G401.6 (cell line): ENCODE measurements around the gene CALML4.
"Not testable (repeated sequence)": the region's sequence is repeated elsewhere in the genome, so short reads cannot be mapped to it uniquely, and the experiment has no call there.

Experiments used
- FAIRE-seq: peaks from 2 replicates; lab custom pipeline; 2012; peaks lifted over from hg19 to GRCh38; lab: Jason Lieb, UNC

Gene CALML4

GRCh38 chr15:68224546-68225250, 19.6 kb upstream of the CALML4 start:
- no peak for FAIRE-seq

- no peak for FAIRE-seq
Measured at GRCh38 chr15:68224108-68224507, 19.0 kb upstream of the CALML4 start.

- FAIRE-seq, result no peak
Measured at GRCh38 chr15:68223171-68223570, 18.0 kb upstream of the CALML4 start.

- not testable (repeated sequence) for FAIRE-seq
Measured at GRCh38 chr15:68222432-68222743, 17.3 kb upstream of the CALML4 start.

- FAIRE-seq, result not testable (repeated sequence)
Measured at GRCh38 chr15:68221530-68222431, 16.6 kb upstream of the CALML4 start.

GRCh38 chr15:68220967-68221366, 15.8 kb upstream of the CALML4 start:
- no peak for FAIRE-seq

GRCh38 chr15:68220489-68220888, 15.4 kb upstream of the CALML4 start:
- FAIRE-seq, result no peak

GRCh38 chr15:68218847-68219798, 14.0 kb upstream of the CALML4 start:
- FAIRE-seq, result no peak

- FAIRE-seq, result no peak
Measured at GRCh38 chr15:68218331-68218730, 13.2 kb upstream of the CALML4 start.

GRCh38 chr15:68217341-68217740, 12.2 kb upstream of the CALML4 start:
- no peak for FAIRE-seq

- FAIRE-seq, result no peak
Measured at GRCh38 chr15:68214838-68215254, 9.7 kb upstream of the CALML4 start.

GRCh38 chr15:68213991-68214837, 9.1 kb upstream of the CALML4 start:
- no peak for FAIRE-seq

GRCh38 chr15:68213491-68213845, 8.3 kb upstream of the CALML4 start:
- FAIRE-seq, result not testable (repeated sequence)

GRCh38 chr15:68211656-68212320, 6.7 kb upstream of the CALML4 start:
- no peak for FAIRE-seq

GRCh38 chr15:68210821-68211655, 5.9 kb upstream of the CALML4 start:
- no peak for FAIRE-seq

- no peak for FAIRE-seq
Measured at GRCh38 chr15:68210409-68210756, 5.3 kb upstream of the CALML4 start.

GRCh38 chr15:68209735-68210408, 4.7 kb upstream of the CALML4 start:
- no peak for FAIRE-seq

- FAIRE-seq, result no peak
Measured at GRCh38 chr15:68209272-68209671, 4.1 kb upstream of the CALML4 start.

- FAIRE-seq, result no peak
Measured at GRCh38 chr15:68208636-68209240, 3.6 kb upstream of the CALML4 start.
